CD4-positive, alpha-beta T cell (primary cell): Measurements from ENCODE around the gene GSTA2. TPM values are rescaled to one million over a fixed set of nuclear protein-coding genes. Genes with fewer than 3 reads are reported as not detected.
"Not testable (repeated sequence)": the region's sequence is repeated elsewhere in the genome, so short reads cannot be mapped to it uniquely, and the experiment has no call there.

Experiments
- ATAC-seq: fragments of 200-7000 bp; cut with Tn5 transposase; one replicate; pipeline ENCODE4 v1.10.0; 2022; ENCODE audit warnings: mild to moderate bottlenecking; ENCODE audit not compliant: poor library complexity
- CTCF ChIA-PET: fragments of 350-600 bp; sonication (Branson Sonifier 250); formaldehyde crosslinking; loops from one replicate; lab custom pipeline; 2021; ENCODE audit warnings: antibody characterized with exemption, inconsistent platforms; lab: Charles Lee
- POLR2A ChIA-PET: fragments of 350-600 bp; sonication (Branson Sonifier 250); formaldehyde crosslinking; loops from one replicate; lab custom pipeline; 2021; ENCODE audit warnings: antibody characterized with exemption, inconsistent platforms; lab: Charles Lee
- DNase-seq, 14 experiments: peaks; one replicate each; pipeline ENCODE4 v3.0.0-alpha.2; 2013 to 2020; ENCODE audit warnings: mixed read lengths in 2 of 14
- H3K27ac ChIP-seq, 2 donors: one replicate each; pipeline versions ENCODE4 v1.5.1 to v1.7.0; 2013; ENCODE audit warnings: low read length in 2 of 2, low read depth in 1 of 2, mild to moderate bottlenecking in 1 of 2
- H3K27me3 ChIP-seq, 2 experiments: 1 replicate in 1 of 2; 2 replicates in 1 of 2; pipeline versions ENCODE4 v1.6.1 to v1.7.0; 2013; ENCODE audit warnings: low read length in 2 of 2, control low read depth in 1 of 2, mild to moderate bottlenecking in 1 of 2, moderate library complexity in 1 of 2; ENCODE audit not compliant: insufficient read depth in 2 of 2, control insufficient read depth in 1 of 2
- H3K36me3 ChIP-seq: one replicate; pipeline ENCODE4 v1.6.1; 2013; ENCODE audit warnings: low read length, control low read depth; ENCODE audit not compliant: insufficient read depth
- H3K4me1 ChIP-seq: one replicate; pipeline ENCODE4 v1.6.1; 2013; ENCODE audit warnings: low read length, control low read depth; ENCODE audit not compliant: insufficient read depth
- H3K4me3 ChIP-seq: one replicate; pipeline ENCODE4 v1.5.1; 2013; ENCODE audit warnings: mild to moderate bottlenecking, low read length, moderate library complexity
- H3K9me3 ChIP-seq, 2 experiments: 1 replicate in 1 of 2; 2 replicates in 1 of 2; pipeline versions ENCODE4 v1.6.1 to v1.7.0; 2013; ENCODE audit warnings: low read length in 2 of 2, mild to moderate bottlenecking in 2 of 2, control low read depth in 1 of 2, moderate library complexity in 1 of 2; ENCODE audit not compliant: control insufficient read depth in 1 of 2, insufficient read depth in 1 of 2
- H3K27ac Mint-ChIP-seq: one replicate; pipeline ENCODE4 v1.8.0; 2020; ENCODE audit warnings: mixed read lengths
- H3K27me3 Mint-ChIP-seq: one replicate; pipeline ENCODE4 v1.8.0; 2021; ENCODE audit warnings: mixed read lengths
- H3K36me3 Mint-ChIP-seq: one replicate; pipeline ENCODE4 v1.8.0; 2021; ENCODE audit warnings: low read depth, mixed read lengths
- H3K4me1 Mint-ChIP-seq: one replicate; pipeline ENCODE4 v1.8.0; 2021; ENCODE audit warnings: low read depth, mixed read lengths
- H3K4me3 Mint-ChIP-seq: one replicate; pipeline ENCODE4 v1.8.0; 2020; ENCODE audit warnings: mild to moderate bottlenecking, mixed read lengths
- H3K9me3 Mint-ChIP-seq: one replicate; pipeline ENCODE4 v1.8.0; 2020; ENCODE audit warnings: mixed read lengths
- CTCF ChIP-seq: fragments of 200-600 bp; IDR thresholded peaks from one replicate; pipeline ENCODE4 v1.8.0; 2022; ENCODE audit warnings: antibody characterized with exemption, mild to moderate bottlenecking
- intact Hi-C, 2 experiments: fragments of 100-400 bp; cut with DNase I in 1 of 2; cut with micrococcal nuclease in 1 of 2; formaldehyde crosslinking; loops; one replicate each; pipeline versions ENCODE4 v1.15.1 to v1.9.0; 2023 to 2025; cut with DNase I, micrococcal nuclease
- total RNA-seq, 174 experiments: library from RNA in 2 of 174; stranded (reverse) in 2 of 174; gene quantifications; one replicate each; pipeline ENCODE4 v1.2.3 and lab custom pipeline; 2021 to 2026

Gene GSTA2
- total RNA-seq, 2 experiments from 2014 or later = not detected

- DNase-seq (no peak), ATAC-seq (no peak)
- Histone ChIP-seq H3K27me3 (peaks cover 0 to 3% of the 10 kb centered on the region in 2 experiments), H3K27ac (no peak overlapping the region), H3K36me3 (no peaks in the 10 kb centered on the region), H3K9me3 (no peaks in the 10 kb centered on the region), H3K4me1 (no peaks in the 10 kb centered on the region), H3K4me3 (no peak overlapping the region)
- Mint-ChIP-seq H3K36me3 (no peaks in the 10 kb centered on the region), H3K4me1 (no peaks in the 10 kb centered on the region), H3K27me3 (peaks cover 53% of the 10 kb centered on the region), H3K9me3 (no peaks in the 10 kb centered on the region), H3K27ac (no peak overlapping the region), H3K4me3 (no peak overlapping the region)
- POLR2A ChIA-PET = no interaction called here
- intact Hi-C loops = no loop called here
- TF ChIP-seq CTCF = no peak
- CTCF ChIA-PET = no interaction called here
Measured at GRCh38 chr6:52802806-52803205, 39.5 kb upstream of the GSTA2 start.

- H3K36me3 Mint-ChIP-seq = no peaks in the 10 kb centered on the region
- CTCF ChIA-PET = no interaction called here
- no peaks in the 10 kb centered on the region for H3K36me3 ChIP-seq
- H3K4me1 Mint-ChIP-seq = no peaks in the 10 kb centered on the region
- H3K27me3 Mint-ChIP-seq = peaks cover 60% of the 10 kb centered on the region
- peaks cover 0 to 3% of the 10 kb centered on the region in 2 experiments for H3K27me3 ChIP-seq
- no peak overlapping the region for H3K27ac Mint-ChIP-seq
- ATAC-seq (no peak), DNase-seq (no peak)
- no peak overlapping the region for H3K4me3 Mint-ChIP-seq
- POLR2A ChIA-PET = no interaction called here
- no peaks in the 10 kb centered on the region for H3K9me3 ChIP-seq
- no peak for TF ChIP-seq CTCF
- H3K4me3 ChIP-seq = no peak overlapping the region
- intact Hi-C loops = no loop called here
- H3K27ac ChIP-seq = no peak overlapping the region
- no peaks in the 10 kb centered on the region for H3K9me3 Mint-ChIP-seq
- H3K4me1 ChIP-seq = no peaks in the 10 kb centered on the region
Measured at GRCh38 chr6:52801188-52801841, 38.0 kb upstream of the GSTA2 start.

- H3K27ac Mint-ChIP-seq, H3K27ac ChIP-seq, H3K4me3 Mint-ChIP-seq, H3K27me3 ChIP-seq, POLR2A ChIA-PET, H3K36me3 Mint-ChIP-seq, H3K4me3 ChIP-seq, DNase-seq, CTCF ChIA-PET, intact Hi-C loops, H3K4me1 ChIP-seq, ATAC-seq, H3K9me3 Mint-ChIP-seq, H3K36me3 ChIP-seq, H3K4me1 Mint-ChIP-seq, H3K9me3 ChIP-seq: not testable (repeated sequence)
- H3K27me3 Mint-ChIP-seq = peaks cover 62% of the 10 kb centered on the region
Measured at GRCh38 chr6:52799272-52799671, 36.0 kb upstream of the GSTA2 start.

- H3K27me3 ChIP-seq, H3K36me3 Mint-ChIP-seq, H3K36me3 ChIP-seq, H3K4me3 Mint-ChIP-seq, H3K27ac Mint-ChIP-seq, H3K9me3 ChIP-seq, H3K4me1 Mint-ChIP-seq, H3K4me1 ChIP-seq, H3K27ac ChIP-seq, H3K4me3 ChIP-seq, POLR2A ChIA-PET, H3K9me3 Mint-ChIP-seq, ATAC-seq, intact Hi-C loops, DNase-seq, CTCF ChIA-PET: not testable (repeated sequence)
- peaks cover 54% of the 10 kb centered on the region for H3K27me3 Mint-ChIP-seq
Measured at GRCh38 chr6:52794366-52794765, 31.1 kb upstream of the GSTA2 start.
